Tibial artery (tissue), 4 donors: ENCODE measurements around the gene SLC15A4.

Experiments
- DNase-seq, 2 donors: peaks; one replicate each; pipeline ENCODE4 v3.0.0-alpha.2; 2019
- H3K27ac ChIP-seq, 2 donors: fragments of 200-600 bp; sonication (generic) in 1 of 2; 1 replicate in 1 of 2; 2 replicates in 1 of 2; pipeline ENCODE4 v1.5.1; 2018 to 2019; ENCODE audit warnings: mild to moderate bottlenecking in 1 of 2
- H3K27me3 ChIP-seq, 2 donors: fragments of 200-600 bp; sonication (generic) in 1 of 2; one replicate each; pipeline versions ENCODE4 v1.5.1 to v1.6.0; 2016 to 2019
- H3K36me3 ChIP-seq, 3 donors: fragments of 200-600 bp; sonication (generic) in 2 of 3; one replicate each; pipeline ENCODE4 v1.5.1; 2016 to 2019; ENCODE audit warnings: mild to moderate bottlenecking in 2 of 3
- H3K4me1 ChIP-seq, 4 donors: fragments of 200-600 bp; sonication (generic) in 2 of 4; 1 replicate in 3 of 4; 2 replicates in 1 of 4; pipeline ENCODE4 v1.5.1; 2016 to 2019
- H3K4me3 ChIP-seq, 2 donors: fragments of 200-600 bp; sonication (generic) in 1 of 2; 1 replicate in 1 of 2; 2 replicates in 1 of 2; pipeline ENCODE4 v1.5.1; 2018 to 2019; ENCODE audit warnings: mild to moderate bottlenecking in 2 of 2
- H3K9me3 ChIP-seq, 3 donors: fragments of 200-600 bp; sonication (generic) in 1 of 3; one replicate each; pipeline ENCODE4 v1.5.1; 2016 to 2019
- intact Hi-C: fragments of 100-400 bp; cut with DNase I; formaldehyde crosslinking; loops from one replicate; pipeline ENCODE4 v1.15.0; 2023; ENCODE audit warnings: low total_unique reads
- TF ChIP-seq, protein P1 (sequence below), 2 experiments: fragments of 200-600 bp in 1 of 2; fragments of 450-650 bp in 1 of 2; IDR thresholded peaks; one replicate each; pipeline ENCODE4 v1.5.1; 2017 to 2019; ENCODE audit warnings: antibody characterized with exemption in 2 of 2, mild to moderate bottlenecking in 1 of 2, moderate library complexity in 1 of 2

Gene SLC15A4

GRCh38 chr12:128790221-128790620, 33.5 kb downstream of the SLC15A4 start:
- peaks cover 36 to 45% (median 45%) of the 10 kb centered on the region in 3 donors for H3K36me3 ChIP-seq
- no peak overlapping the region for H3K4me3 ChIP-seq
- no peaks in the 10 kb centered on the region for H3K4me1 ChIP-seq
- no peak overlapping the region for H3K27ac ChIP-seq
- TF ChIP-seq, protein P1, sequence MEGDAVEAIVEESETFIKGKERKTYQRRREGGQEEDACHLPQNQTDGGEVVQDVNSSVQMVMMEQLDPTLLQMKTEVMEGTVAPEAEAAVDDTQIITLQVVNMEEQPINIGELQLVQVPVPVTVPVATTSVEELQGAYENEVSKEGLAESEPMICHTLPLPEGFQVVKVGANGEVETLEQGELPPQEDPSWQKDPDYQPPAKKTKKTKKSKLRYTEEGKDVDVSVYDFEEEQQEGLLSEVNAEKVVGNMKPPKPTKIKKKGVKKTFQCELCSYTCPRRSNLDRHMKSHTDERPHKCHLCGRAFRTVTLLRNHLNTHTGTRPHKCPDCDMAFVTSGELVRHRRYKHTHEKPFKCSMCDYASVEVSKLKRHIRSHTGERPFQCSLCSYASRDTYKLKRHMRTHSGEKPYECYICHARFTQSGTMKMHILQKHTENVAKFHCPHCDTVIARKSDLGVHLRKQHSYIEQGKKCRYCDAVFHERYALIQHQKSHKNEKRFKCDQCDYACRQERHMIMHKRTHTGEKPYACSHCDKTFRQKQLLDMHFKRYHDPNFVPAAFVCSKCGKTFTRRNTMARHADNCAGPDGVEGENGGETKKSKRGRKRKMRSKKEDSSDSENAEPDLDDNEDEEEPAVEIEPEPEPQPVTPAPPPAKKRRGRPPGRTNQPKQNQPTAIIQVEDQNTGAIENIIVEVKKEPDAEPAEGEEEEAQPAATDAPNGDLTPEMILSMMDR (IDR thresholded peaks at IDR 0.05): no peak
- H3K9me3 ChIP-seq: no peaks in the 10 kb centered on the region
- intact Hi-C loops: no loop called here
- no peaks in the 10 kb centered on the region for H3K27me3 ChIP-seq
- DNase-seq: no peak

GRCh38 chr12:128789356-128789929, 34.3 kb downstream of the SLC15A4 start:
- H3K4me1 ChIP-seq: no peaks in the 10 kb centered on the region
- H3K27ac ChIP-seq: no peak overlapping the region
- no peak overlapping the region for H3K4me3 ChIP-seq
- TF ChIP-seq, protein P1 (IDR thresholded peaks at IDR 0.05): no peak
- no peaks in the 10 kb centered on the region for H3K9me3 ChIP-seq
- intact Hi-C loops: loop anchor here (10.0 kb wide), 1 partner anchor 85 kb away; no protein-coding TSS in a partner anchor
- no peak for DNase-seq
- H3K36me3 ChIP-seq: peaks cover 28 to 37% (median 37%) of the 10 kb centered on the region in 3 donors
- H3K27me3 ChIP-seq: no peaks in the 10 kb centered on the region

- Histone ChIP-seq H3K27me3 (no peaks in the 10 kb centered on the region), H3K4me3 (no peak overlapping the region), H3K9me3 (no peaks in the 10 kb centered on the region), H3K4me1 (no peaks in the 10 kb centered on the region), H3K36me3 (peaks cover 13 to 22% (median 21%) of the 10 kb centered on the region in 3 donors), H3K27ac (no peak overlapping the region)
- intact Hi-C loops: loop anchor here (10.0 kb wide), 1 partner anchor 87 kb away; no protein-coding TSS in a partner anchor
- TF ChIP-seq, protein P1 (IDR thresholded peaks at IDR 0.05): no peak
- no peak for DNase-seq
These were observed 35.9 kb downstream of the SLC15A4 start for GRCh38 chr12:128787827-128788226.

DNA sequence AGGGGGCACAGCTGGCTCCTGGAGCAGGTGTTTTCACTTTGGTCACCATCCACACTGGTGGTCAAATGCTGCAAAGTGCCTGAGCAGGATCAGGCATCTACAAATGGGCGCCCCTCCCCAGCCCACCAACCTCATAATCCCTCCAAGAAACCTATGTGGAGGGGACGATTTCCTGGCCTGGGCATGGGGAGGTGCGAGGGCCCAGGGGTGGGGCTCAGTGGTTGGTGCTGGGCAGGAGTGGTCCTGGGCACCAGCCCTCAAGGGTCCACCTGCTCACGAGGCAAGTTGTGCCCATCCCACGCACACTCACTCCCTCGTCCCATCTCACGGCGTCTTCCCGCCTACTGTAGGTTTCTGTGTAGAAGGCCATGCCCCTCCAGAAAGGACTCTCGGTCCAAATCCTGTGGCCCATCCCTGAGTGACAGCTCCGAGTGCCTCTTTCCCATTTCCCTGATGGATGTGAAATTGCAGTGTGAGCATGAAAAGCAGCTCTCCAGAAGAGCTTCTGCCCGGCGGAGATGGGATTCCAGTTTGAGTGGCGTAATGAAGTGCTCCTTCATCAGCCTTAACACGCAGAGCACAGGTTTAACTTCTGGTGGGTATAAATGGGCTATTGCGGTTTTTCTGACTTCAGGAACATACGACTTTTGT, 36.9 kb downstream of the SLC15A4 start:
- no peaks in the 10 kb centered on the region for H3K9me3 ChIP-seq
- intact Hi-C loops: loop anchor here (10.0 kb wide), 1 partner anchor 88 kb away; no protein-coding TSS in a partner anchor

DNA sequence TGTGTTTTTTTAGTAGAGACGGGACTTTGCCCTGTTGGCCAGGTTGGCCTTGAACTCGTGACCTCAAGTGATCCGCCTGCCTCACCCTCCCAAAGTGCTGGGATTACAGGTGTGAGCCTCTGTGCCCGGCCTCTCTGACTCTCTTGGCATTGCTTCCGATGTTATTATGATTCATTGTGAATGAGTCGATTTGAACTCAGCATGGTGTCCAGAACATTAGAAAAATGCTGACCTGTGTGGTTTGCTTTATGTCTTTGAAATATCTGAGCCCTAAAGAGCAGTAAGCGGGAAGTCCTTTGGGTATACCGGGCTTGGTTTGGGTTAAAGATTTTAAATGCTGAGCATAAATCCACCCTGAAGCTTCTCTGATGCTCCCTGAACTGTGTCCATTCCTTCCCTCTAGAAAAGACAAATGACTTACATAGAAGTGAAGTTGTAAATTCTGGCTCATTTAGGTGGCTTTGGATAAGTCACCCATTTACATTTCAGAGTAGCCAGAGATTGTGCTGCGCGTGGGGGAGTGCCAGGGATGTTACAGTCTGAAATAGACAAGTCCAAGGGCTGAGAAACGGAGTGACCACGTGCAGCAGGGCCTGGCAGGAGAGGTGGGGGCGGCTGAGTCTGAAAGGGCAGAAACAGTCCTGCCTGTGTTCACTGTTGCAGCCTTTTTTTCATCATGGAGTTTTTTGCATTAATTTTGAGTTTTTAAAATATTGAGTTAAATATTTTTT, 39.6 kb downstream of the SLC15A4 start:
- Histone ChIP-seq H3K27ac (no peak overlapping the region), H3K9me3 (no peaks in the 10 kb centered on the region), H3K27me3 (no peaks in the 10 kb centered on the region), H3K4me3 (no peak overlapping the region), H3K36me3 (no peaks in the 10 kb centered on the region), H3K4me1 (no peaks in the 10 kb centered on the region)
- intact Hi-C loops: loop anchor here (10.0 kb wide), 1 partner anchor 91 kb away; no protein-coding TSS in a partner anchor
- TF ChIP-seq, protein P1 (IDR thresholded peaks at IDR 0.05): no peak
- DNase-seq: no peak

More for the DNA sequence above, 36.9 kb downstream of the SLC15A4 start:
- TF ChIP-seq, protein P1 (IDR thresholded peaks at IDR 0.05): no peak
- H3K4me1 ChIP-seq: no peaks in the 10 kb centered on the region
- no peak overlapping the region for H3K27ac ChIP-seq
- H3K27me3 ChIP-seq: no peaks in the 10 kb centered on the region
- H3K36me3 ChIP-seq: peaks cover 4 to 12% (median 11%) of the 10 kb centered on the region in 3 donors
- H3K4me3 ChIP-seq: no peak overlapping the region
- peak in 1 of 2 donors; percentile 13 for DNase-seq
